Prostate gland (tissue), 2 donors: ENCODE measurements around the gene NKAP. TPM values are rescaled to one million over a fixed set of nuclear protein-coding genes. Genes with fewer than 3 reads are reported as not detected.

ENCODE experiments used
- DNase-seq: peaks from one replicate; pipeline ENCODE4 v3.0.0-alpha.2; 2019; ENCODE audit warnings: low spot score
- H3K27ac ChIP-seq, 2 donors: fragments of 200-600 bp; sonication (generic); 2 replicates each; pipeline ENCODE4 v1.5.1; 2017 to 2019
- H3K27me3 ChIP-seq: fragments of 200-600 bp; sonication (generic); replicated peaks from 2 replicates; pipeline ENCODE4 v1.5.1; 2019; ENCODE audit not compliant: insufficient read depth
- H3K36me3 ChIP-seq, 2 donors: fragments of 200-600 bp; sonication (generic); 1 replicate in 1 of 2; 2 replicates in 1 of 2; pipeline versions ENCODE4 v1.5.1 to v1.8.1; 2017 to 2019
- H3K4me1 ChIP-seq: fragments of 200-600 bp; sonication (generic); replicated peaks from 2 replicates; pipeline ENCODE4 v1.5.1; 2019
- H3K4me3 ChIP-seq, 2 donors: fragments of 200-600 bp; sonication (generic); 2 replicates each; pipeline ENCODE4 v1.5.1; 2017 to 2019
- H3K9me3 ChIP-seq: fragments of 200-600 bp; sonication (generic); 2 replicates; pipeline ENCODE4 v1.5.1; 2017
- POLR2A ChIP-seq: fragments of 450-650 bp; IDR thresholded peaks from one replicate; pipeline ENCODE4 v1.6.1; 2016; ENCODE audit warnings: antibody characterized with exemption, mild to moderate bottlenecking
- POLR2AphosphoS5 ChIP-seq: sonication (generic); formaldehyde crosslinking; IDR thresholded peaks from one replicate; pipeline ENCODE4 v1.6.1; 2017; ENCODE audit warnings: antibody characterized with exemption
- WGBS: methylation state at CpG from one replicate; pipeline ENCODE4 v1.1.5; 2018; 5-methylcytosine and 5-hydroxymethylcytosine counted together
- intact Hi-C: fragments of 100-400 bp; cut with DNase I; formaldehyde crosslinking; loops from one replicate; pipeline ENCODE4 v1.14.2; 2022
- total RNA-seq, 2 donors: library from RNA; depleted of rRNA; stranded (reverse); fragments of >200 nt; gene quantifications; one replicate each; pipeline ENCODE4 v1.1.0, GENCODE V29; 2016
- TF ChIP-seq, protein P1 (sequence below), 4 experiments: fragments of 200-600 bp in 2 of 4; fragments of 450-650 bp in 2 of 4; sonication (generic) in 2 of 4; IDR thresholded peaks; 1 replicate in 3 of 4; 2 replicates in 1 of 4; pipeline ENCODE4 v1.5.1; 2016 to 2019; ENCODE audit warnings: antibody characterized with exemption in 4 of 4, mild to moderate bottlenecking in 2 of 4, moderate library complexity in 2 of 4

NKAP gene
- total RNA-seq, 2 donors from 2014 or later, result 6.4 to 12.0 TPM

- Histone ChIP-seq H3K4me3 (no peak overlapping the region), H3K9me3 (no peaks in the 10 kb centered on the region), H3K27ac (no peak overlapping the region), H3K36me3 (no peaks in the 10 kb centered on the region), H3K27me3 (no peaks in the 10 kb centered on the region), H3K4me1 (no peaks in the 10 kb centered on the region)
- intact Hi-C loops, result no loop called here
- TF ChIP-seq POLR2A (no peak), POLR2AphosphoS5 (no peak)
- TF ChIP-seq, protein P1, sequence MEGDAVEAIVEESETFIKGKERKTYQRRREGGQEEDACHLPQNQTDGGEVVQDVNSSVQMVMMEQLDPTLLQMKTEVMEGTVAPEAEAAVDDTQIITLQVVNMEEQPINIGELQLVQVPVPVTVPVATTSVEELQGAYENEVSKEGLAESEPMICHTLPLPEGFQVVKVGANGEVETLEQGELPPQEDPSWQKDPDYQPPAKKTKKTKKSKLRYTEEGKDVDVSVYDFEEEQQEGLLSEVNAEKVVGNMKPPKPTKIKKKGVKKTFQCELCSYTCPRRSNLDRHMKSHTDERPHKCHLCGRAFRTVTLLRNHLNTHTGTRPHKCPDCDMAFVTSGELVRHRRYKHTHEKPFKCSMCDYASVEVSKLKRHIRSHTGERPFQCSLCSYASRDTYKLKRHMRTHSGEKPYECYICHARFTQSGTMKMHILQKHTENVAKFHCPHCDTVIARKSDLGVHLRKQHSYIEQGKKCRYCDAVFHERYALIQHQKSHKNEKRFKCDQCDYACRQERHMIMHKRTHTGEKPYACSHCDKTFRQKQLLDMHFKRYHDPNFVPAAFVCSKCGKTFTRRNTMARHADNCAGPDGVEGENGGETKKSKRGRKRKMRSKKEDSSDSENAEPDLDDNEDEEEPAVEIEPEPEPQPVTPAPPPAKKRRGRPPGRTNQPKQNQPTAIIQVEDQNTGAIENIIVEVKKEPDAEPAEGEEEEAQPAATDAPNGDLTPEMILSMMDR (IDR thresholded peaks at IDR 0.05), result no peak
- DNase-seq, result no peak
- 96% methylated on average over 5 of the region's 5 CpGs for WGBS
Measured at GRCh38 chrX:119948381-119948780, 4.8 kb upstream of the NKAP start.

DNA sequence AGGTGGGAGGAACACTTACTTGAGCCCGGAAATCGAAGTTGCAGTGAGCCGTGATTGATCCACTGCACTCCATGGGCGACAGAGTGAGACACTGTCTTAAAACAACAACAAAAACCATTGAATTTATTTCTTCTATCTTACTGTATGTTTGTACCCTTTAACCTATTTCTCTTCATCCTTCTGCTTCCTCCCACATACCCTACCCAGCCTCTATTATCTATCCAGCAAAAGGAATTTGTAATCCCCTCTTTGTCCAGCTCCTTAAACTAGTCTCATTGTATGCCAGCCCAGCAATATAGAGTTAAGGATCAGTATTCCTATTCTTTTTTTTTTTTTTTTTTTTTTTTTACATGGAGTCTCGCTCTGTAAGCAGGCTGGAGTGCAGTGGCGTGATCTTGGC is 1.9 kb upstream of the NKAP start:
- Histone ChIP-seq H3K4me1 (no peaks in the 10 kb centered on the region), H3K4me3 (no peak overlapping the region), H3K27ac (no peak overlapping the region), H3K9me3 (no peaks in the 10 kb centered on the region), H3K36me3 (no peaks in the 10 kb centered on the region), H3K27me3 (no peaks in the 10 kb centered on the region)
- intact Hi-C loops, result no loop called here
- TF ChIP-seq POLR2AphosphoS5 (no peak), POLR2A (no peak)
- TF ChIP-seq, protein P1 (IDR thresholded peaks at IDR 0.05), result no peak
- WGBS, result 73% methylated on average over 6 of the region's 6 CpGs
- DNase-seq, result no peak

DNA sequence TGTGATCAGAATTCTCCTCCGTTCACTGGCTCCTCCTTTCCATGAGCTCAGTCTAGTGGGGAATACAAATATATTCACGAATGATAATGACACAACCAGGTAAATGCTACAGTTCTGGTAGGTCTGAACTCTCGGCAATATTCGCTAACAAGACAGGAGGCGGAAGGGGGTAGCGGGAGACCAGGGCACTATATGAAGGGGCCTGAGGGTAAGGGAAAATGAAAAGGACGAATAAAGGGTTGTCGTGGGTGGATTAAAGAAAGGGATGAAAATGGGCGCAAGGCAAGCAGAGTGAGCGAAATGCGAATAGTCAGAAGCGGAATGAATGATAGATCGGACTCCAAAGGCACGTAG is 743 bp downstream of the NKAP start:
- Histone ChIP-seq H3K27me3 (no peaks in the 10 kb centered on the region), H3K27ac (peak overlapping the region; percentile 82 to 84), H3K4me3 (peak overlapping the region; percentile 56 to 57), H3K36me3 (no peaks in the 10 kb centered on the region), H3K9me3 (no peaks in the 10 kb centered on the region), H3K4me1 (no peaks in the 10 kb centered on the region)
- TF ChIP-seq POLR2A, result no peak
- TF ChIP-seq, protein P1 (IDR thresholded peaks at IDR 0.05), result no peak
- no peak for TF ChIP-seq POLR2AphosphoS5
- no peak for DNase-seq
- intact Hi-C loops, result no loop called here
- 0% methylated on average over 14 of the region's 14 CpGs for WGBS

- intact Hi-C loops, result no loop called here
- Histone ChIP-seq H3K4me3 (peak overlapping the region; percentile 56 to 57), H3K27me3 (no peaks in the 10 kb centered on the region), H3K36me3 (no peaks in the 10 kb centered on the region), H3K4me1 (no peaks in the 10 kb centered on the region), H3K27ac (no peak overlapping the region), H3K9me3 (no peaks in the 10 kb centered on the region)
- TF ChIP-seq, protein P1 (IDR thresholded peaks at IDR 0.05), result no peak
- TF ChIP-seq POLR2A (no peak), POLR2AphosphoS5 (no peak)
- DNase-seq, result no peak
- WGBS, result 46% methylated on average over 13 of the region's 13 CpGs
Measured at GRCh38 chrX:119942173-119942819, 1.3 kb downstream of the NKAP start.

GRCh38 chrX:119941336-119941735 is 2.2 kb downstream of the NKAP start:
- intact Hi-C loops, result no loop called here

More at GRCh38 chrX:119941336-119941735, 2.2 kb downstream of the NKAP start:
- no peak for TF ChIP-seq POLR2AphosphoS5
- TF ChIP-seq, protein P1 (IDR thresholded peaks at IDR 0.05), result no peak
- no peak for TF ChIP-seq POLR2A
- Histone ChIP-seq H3K27ac (no peak overlapping the region), H3K4me3 (no peak overlapping the region), H3K9me3 (no peaks in the 10 kb centered on the region), H3K36me3 (no peaks in the 10 kb centered on the region), H3K4me1 (no peaks in the 10 kb centered on the region), H3K27me3 (no peaks in the 10 kb centered on the region)
- no peak for DNase-seq
